ENCODE results near the gene IL27RA. TPM values are rescaled to one million over a fixed set of nuclear protein-coding genes. Genes with fewer than 3 reads are reported as not detected.
A peak's percentile ranks its signal among the peaks of the same experiment; 100 is the strongest.

The IL27RA gene
- total RNA-seq, 4 donors from 2014 or later, result 4.5 to 12.8 (median 6.3) TPM

DNA sequence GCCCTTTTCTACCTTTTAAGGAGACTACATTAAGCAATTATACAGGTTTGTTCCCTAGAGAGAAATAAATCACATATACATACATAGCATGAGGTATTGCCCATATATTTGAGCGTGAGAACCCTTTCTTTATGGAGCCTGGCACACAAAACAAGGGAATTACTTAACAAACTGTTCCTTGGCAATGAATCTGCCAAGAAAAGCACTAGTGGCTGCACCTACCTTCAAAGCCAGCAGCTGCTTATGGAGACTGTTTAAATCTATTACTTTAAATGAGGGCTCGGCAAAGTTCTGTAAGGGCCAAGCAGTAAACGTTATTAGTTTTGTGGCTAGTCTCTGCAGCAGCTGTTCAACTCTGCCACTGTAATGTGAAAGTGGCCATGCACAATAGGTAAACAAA, 32.5 kb upstream of the IL27RA start:
- ATAC-seq (ENCODE audit: low FRiP score), result no peak
- DNase-seq (ENCODE audit: low spot score), result no peak
- TF ChIP-seq, protein P1, sequence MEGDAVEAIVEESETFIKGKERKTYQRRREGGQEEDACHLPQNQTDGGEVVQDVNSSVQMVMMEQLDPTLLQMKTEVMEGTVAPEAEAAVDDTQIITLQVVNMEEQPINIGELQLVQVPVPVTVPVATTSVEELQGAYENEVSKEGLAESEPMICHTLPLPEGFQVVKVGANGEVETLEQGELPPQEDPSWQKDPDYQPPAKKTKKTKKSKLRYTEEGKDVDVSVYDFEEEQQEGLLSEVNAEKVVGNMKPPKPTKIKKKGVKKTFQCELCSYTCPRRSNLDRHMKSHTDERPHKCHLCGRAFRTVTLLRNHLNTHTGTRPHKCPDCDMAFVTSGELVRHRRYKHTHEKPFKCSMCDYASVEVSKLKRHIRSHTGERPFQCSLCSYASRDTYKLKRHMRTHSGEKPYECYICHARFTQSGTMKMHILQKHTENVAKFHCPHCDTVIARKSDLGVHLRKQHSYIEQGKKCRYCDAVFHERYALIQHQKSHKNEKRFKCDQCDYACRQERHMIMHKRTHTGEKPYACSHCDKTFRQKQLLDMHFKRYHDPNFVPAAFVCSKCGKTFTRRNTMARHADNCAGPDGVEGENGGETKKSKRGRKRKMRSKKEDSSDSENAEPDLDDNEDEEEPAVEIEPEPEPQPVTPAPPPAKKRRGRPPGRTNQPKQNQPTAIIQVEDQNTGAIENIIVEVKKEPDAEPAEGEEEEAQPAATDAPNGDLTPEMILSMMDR (IDR thresholded peaks at IDR 0.05), result no peak

DNA sequence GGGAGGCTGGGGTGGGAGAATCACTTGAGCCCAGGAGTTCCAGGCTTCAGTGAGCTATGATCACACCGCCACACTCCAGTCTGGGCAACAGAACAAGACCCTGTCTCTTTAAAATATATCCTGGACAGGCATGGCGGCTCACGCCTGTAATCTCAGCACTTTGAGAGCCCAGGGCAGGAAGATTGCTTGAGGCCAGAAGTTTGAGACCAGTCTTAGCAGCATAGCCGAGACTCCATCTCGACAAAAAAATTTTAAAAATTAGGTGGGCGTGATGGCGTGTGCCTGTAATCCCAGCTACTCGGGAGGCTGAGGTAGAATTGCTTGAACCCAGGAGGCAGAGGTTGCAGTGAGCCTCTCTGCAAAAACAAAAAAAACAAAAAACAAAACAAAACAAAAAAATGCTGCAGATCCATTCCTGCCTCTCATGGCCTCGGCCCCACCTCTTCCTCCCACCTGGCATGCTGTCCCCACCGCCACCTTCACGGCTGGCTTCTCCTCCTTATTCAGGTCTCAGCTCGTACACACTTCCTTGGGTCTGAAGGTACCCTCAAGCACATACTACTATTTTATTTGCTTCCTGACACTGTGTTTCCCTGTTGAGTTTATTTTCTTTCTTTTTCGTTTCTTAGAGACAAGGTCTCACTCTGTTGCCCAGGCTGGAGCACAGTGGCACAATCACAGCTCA, 30.7 kb upstream of the IL27RA start:
- no peak for DNase-seq (ENCODE audit: low spot score)
- no peak for ATAC-seq (ENCODE audit: low FRiP score)
- TF ChIP-seq, protein P1 (IDR thresholded peaks at IDR 0.05), result no peak

DNA sequence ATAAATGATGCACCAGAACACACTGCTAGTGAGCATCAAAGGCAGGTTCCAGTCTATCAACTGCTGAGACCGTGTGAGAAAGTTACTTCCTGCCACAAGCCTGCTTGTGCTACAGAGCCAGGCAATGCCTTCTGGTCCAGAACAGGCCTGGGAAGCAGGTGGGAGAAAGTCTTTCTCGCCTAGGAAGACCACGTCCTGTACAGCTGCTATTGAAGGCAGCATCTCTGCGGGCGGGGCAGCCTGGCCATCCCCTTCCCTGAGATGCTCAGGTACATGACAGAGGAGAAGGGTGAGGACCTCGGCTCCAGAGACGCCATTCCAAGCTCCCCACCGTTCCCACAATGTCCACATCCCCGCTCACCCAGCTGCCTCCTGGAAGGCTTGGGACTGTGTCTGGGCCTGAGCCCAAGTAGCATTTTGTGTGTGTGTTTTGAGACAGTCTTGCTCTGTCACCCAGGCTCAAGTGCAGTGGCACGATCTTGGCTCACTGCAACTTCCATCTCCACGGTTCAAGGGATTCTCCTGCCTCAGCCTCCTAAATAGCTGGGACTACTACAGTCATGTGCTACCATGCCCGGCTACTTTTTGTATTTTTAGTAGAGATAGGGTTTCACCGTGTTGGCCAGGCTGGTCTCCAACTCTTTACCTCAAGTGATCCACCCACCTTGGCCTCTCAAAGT, 28.9 kb upstream of the IL27RA start:
- TF ChIP-seq, protein P1 (IDR thresholded peaks at IDR 0.05), result no peak
- DNase-seq (ENCODE audit: low spot score), result no peak
- ATAC-seq (ENCODE audit: low FRiP score), result no peak

DNA sequence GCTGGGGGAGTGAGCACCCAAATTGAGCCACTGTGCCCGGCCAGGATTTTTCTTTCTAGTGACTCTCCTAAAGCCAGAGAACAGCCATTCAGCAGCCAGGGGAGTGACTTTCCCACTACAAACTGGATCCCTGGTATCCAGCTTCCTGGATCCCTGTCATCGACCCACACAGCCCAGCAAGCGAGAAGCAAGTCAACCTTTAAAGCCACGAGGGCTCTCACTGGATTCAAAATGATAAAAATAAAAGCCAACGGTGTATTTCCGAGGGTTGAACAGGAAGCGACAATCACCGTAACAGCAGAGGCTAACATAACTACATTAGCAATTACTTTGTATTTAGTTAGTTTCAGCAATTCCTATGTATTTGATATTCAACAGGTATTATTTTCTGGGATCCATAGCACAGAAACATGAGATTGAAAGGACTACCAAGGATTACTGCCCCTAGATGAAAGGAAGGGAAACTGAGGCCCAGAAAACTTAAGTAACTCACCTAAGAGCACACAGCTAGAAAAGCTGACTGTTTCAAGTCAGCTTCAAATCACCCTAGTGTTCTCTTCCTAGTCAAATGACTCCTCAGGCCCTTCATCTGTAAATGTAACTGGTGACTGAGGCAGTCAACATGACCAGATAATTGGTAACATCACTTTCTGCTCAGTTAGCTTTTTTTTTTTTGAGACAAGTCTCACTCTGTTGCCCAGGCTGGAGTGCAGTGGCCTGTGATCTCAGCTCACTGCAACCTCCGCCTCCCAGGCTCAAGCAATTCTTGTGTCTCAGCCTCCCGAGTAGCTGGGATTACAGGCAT, 28.1 kb upstream of the IL27RA start:
- TF ChIP-seq, protein P1 (IDR thresholded peaks at IDR 0.05), result no peak
- DNase-seq (ENCODE audit: low spot score), result no peak
- ATAC-seq (ENCODE audit: low FRiP score), result no peak

DNA sequence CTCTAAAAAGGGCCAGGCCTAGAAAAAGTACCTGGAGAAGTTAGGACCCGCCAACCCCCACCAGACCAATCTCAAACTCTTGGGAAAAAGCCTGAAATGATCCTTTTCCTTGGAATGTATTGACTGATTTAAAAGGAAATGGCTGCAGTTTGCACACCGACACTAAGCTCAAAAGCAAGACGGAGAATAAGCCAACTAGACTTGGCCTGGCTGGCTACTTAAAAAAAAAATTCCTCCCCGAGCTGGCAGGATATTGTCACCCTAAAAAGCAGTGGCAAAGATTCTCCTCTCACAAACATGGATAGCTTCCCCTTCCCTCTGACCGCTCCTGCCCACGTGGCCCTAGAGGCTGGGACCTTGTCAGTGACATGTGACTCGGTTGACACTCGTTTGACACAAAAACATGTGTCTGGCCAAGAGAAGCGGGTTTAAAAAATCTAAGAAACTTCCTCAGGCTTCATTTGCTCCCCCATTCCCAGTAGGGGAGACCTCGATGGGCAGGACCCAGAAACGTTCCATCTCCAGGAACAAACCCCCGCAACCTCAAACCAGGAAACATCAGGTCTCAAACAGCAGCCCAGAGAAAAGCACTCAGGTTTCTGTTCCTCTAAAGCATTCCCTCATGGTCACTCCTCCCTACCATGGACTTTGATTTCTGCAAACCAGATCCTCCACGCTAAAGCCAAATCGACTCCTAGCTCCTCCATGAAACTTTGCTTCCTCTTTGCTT, 26.8 kb upstream of the IL27RA start:
- DNase-seq (ENCODE audit: low spot score) (no peak), ATAC-seq (ENCODE audit: low FRiP score) (no peak)
- TF ChIP-seq, protein P1 (IDR thresholded peaks at IDR 0.05), result no peak

DNA sequence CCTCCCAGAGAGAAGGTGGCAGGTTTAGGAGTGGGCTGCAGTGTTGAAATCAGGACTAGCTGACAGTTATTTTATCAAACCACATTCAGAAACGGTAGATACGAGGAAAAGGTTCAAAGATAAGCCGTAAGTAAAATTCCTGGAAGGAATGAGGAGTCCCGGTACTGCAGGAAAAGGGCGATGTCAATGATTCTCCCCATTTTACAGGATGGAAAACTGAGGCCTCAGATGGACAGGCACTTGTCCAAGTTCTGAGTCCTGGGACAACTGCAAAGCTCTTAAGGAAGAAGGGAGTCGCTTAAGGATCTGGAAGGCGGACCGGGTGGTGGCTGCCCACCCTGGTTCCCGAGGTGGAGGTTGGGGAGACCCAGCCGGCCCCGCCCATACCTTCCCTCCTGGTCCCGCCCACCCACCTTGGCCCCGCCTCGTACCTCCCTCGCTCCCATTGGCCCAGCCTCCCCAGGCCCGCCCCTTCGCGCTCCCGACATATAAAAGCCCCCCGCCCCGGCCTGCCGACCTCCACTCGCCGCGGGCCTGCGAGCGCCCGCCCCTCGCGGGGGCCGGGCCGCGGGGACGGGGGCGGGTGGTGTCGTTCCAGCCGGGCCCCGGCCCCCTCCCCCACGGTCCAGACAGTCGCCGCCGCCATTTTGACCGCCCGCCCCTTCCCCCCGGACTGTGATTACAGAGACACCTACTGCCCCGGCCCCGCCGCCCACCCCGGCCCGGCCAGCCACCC, 26.0 kb upstream of the IL27RA start:
- peak; percentile 78 for ATAC-seq (ENCODE audit: low FRiP score)
- TF ChIP-seq, protein P1 (IDR thresholded peaks at IDR 0.05), result no peak

More for the DNA sequence above, 26.0 kb upstream of the IL27RA start:
- peak; percentile 84 for DNase-seq (ENCODE audit: low spot score)

Data from omental fat pad (tissue), 4 donors.